Right renal pelvis (tissue), 4 donors: Measurements from ENCODE around the gene PEX13. TPM values are rescaled to one million over a fixed set of nuclear protein-coding genes. Genes with fewer than 3 reads are reported as not detected.

ENCODE experiments used
- DNase-seq, 4 donors: peaks; one replicate each; pipeline ENCODE4 v3.0.0-alpha.2; 2013; ENCODE audit warnings: low read depth in 4 of 4, low spot score in 3 of 4, missing footprints in 1 of 4
- polyA plus RNA-seq, 4 donors: library from polyadenylated mRNA; unstranded; fragments of 120-200 nt; gene quantifications; one replicate each; pipeline ENCODE4 v1.2.1, GENCODE V29; 2013; ENCODE audit not compliant: insufficient read length in 4 of 4

The PEX13 gene
- polyA plus RNA-seq, 4 donors: 28.8 to 34.1 (median 29.6) TPM

- no peak for DNase-seq
Measured at GRCh38 chr2:61057562-61057961, 40.0 kb downstream of the PEX13 start.

GRCh38 chr2:61059382-61059781 is 41.9 kb downstream of the PEX13 start:
- DNase-seq: no peak

- DNase-seq: peak; percentile 65 to 81 (median 78)
Measured at GRCh38 chr2:61065714-61066709, 48.5 kb downstream of the PEX13 start, which contains the start of gene SANBR. Gene SANBR (plus strand): TSS chr2:61065871. CDS start chr2:61070351, 4,480 bp downstream.

- no peak for DNase-seq
Measured at GRCh38 chr2:61074100-61074499, 56.6 kb downstream of the PEX13 start.

- no peak for DNase-seq
Measured at GRCh38 chr2:61085883-61086282, 68.4 kb downstream of the PEX13 start.

- DNase-seq: no peak
Measured at GRCh38 chr2:61089797-61090196, 72.3 kb downstream of the PEX13 start.

- no peak for DNase-seq
Measured at GRCh38 chr2:61090386-61090921, 72.9 kb downstream of the PEX13 start.

- DNase-seq: no peak
Measured at GRCh38 chr2:61091485-61091884, 74.0 kb downstream of the PEX13 start.

- no peak for DNase-seq
Measured at GRCh38 chr2:61096438-61096837, 78.9 kb downstream of the PEX13 start.

- no peak for DNase-seq
Measured at GRCh38 chr2:61100801-61101200, 83.3 kb downstream of the PEX13 start.

Other genes starting within 250 kb of the PEX13 start
- gene REL, start 136.1 kb upstream of the PEX13 start, polyA plus RNA-seq: 1 to 10 TPM; 7.4 to 8.4 (median 7.7) TPM
- 10 to 100 TPM; 10.4 to 13.2 (median 12.3) TPM for gene PUS10, start 535 bp downstream of the PEX13 start, polyA plus RNA-seq
- gene SANBR, start 48.2 kb downstream of the PEX13 start, polyA plus RNA-seq: 10 to 100 TPM; 11.4 to 15.7 (median 13.6) TPM
- 10 to 100 TPM; 34.1 to 46.9 (median 43.3) TPM for gene C2orf74, start 144.5 kb downstream of the PEX13 start, polyA plus RNA-seq